ENCODE measurements around the gene TRAPPC14.

TRAPPC14 gene

DNA sequence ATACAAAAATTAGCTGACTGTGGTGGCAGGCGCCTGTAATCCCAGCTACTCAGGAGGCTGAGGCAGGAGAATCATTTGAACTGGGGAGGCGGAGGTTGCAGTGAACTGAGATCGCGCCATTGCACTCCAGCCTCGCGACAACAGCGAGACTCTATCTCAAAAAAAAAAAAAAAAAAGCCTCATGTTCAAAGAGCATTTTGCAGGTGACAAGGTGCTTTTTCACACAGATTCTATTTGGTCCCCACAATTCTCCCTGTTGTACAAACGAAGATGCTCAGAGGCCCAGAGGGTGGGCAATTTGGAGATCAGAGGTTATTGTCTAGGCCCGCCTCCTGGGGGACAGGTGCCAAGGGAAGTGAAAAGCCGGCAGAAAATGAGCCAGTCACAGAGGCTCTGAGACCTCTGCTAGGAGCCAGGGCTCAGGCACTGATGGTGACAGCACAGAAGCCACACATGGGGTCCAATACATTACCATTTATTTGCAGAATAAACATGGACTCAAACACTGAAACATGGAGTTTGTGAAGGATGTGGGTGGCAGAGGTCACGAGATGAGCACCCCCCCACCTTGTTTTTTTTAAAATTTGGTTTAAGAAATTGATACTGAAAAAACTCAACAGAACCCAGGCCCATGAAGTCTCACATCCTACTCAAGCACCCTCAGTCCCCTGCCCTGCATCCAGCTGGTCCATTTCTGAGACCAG, 10.8 kb upstream of the TRAPPC14 start:
- no peaks in the 10 kb centered on the region for H3K9me3 ChIP-seq (ENCODE audit: control insufficient read depth, insufficient read depth, low read depth, low read length)
- no peaks in the 10 kb centered on the region for H3K36me3 ChIP-seq (ENCODE audit: control insufficient read depth in 2 of 2, insufficient read depth in 1 of 2, low read length in 2 of 2)
- no peak overlapping the region for H3K27ac ChIP-seq (ENCODE audit: extremely low read depth, low read depth, low read length)
- ChIA-PET CTCF (no interaction called here), POLR2A (interaction anchor here (0.6 kb wide), 3 partner anchors 11 to 1682 kb away, joined by 3 read pairs; no protein-coding TSS in a partner anchor)
- peak; percentile 29; the same call in 1 of the 2 replicates for TF ChIP-seq ZNF335 (tag by site-specific recombination; conservative IDR thresholded peaks at IDR 0.05)
- TF ChIP-seq ZNF140 (tag by site-specific recombination; IDR thresholded peaks at IDR 0.05), result no peak
- peaks cover 5% of the 10 kb centered on the region for H3K4me1 ChIP-seq (ENCODE audit: control insufficient read depth, insufficient read depth, low read length)
- H3K4me3 ChIP-seq (ENCODE audit: low read depth, low read length), result no peak overlapping the region

GRCh38 chr7:100167912-100168323, 9.4 kb upstream of the TRAPPC14 start:
- H3K9me3 ChIP-seq (ENCODE audit: control insufficient read depth, insufficient read depth, low read depth, low read length), result no peaks in the 10 kb centered on the region
- ChIA-PET POLR2A (interaction anchor here (1.0 to 2.7 kb wide), 3 partner anchors 9 to 20 kb away, joined by 4 to 13 read pairs (median 5); partner anchors contain the start of genes GPC2, LAMTOR4, STAG3 and TRAPPC14), CTCF (interaction anchor here (0.6 to 1.9 kb wide), 5 partner anchors 17 to 35 kb away, joined by 3 to 9 read pairs (median 6); no protein-coding TSS in a partner anchor)
- no peak overlapping the region for H3K4me3 ChIP-seq (ENCODE audit: low read depth, low read length)
- no peak overlapping the region for H3K27ac ChIP-seq (ENCODE audit: extremely low read depth, low read depth, low read length)
- H3K4me1 ChIP-seq (ENCODE audit: control insufficient read depth, insufficient read depth, low read length), result peaks cover 7% of the 10 kb centered on the region
- H3K36me3 ChIP-seq (ENCODE audit: control insufficient read depth in 2 of 2, insufficient read depth in 1 of 2, low read length in 2 of 2), result no peaks in the 10 kb centered on the region
- no peak for TF ChIP-seq MEIS1 (CRISPR knock-in tag; IDR thresholded peaks at IDR 0.05; ENCODE audit: borderline replicate concordance)
- TF ChIP-seq ZNF146 (tag by site-specific recombination; IDR thresholded peaks at IDR 0.05), result no peak
- TF ChIP-seq ZNF791 (tag by site-specific recombination; IDR thresholded peaks at IDR 0.05), result 0 out of 2 replicates have a peak, but pooled peaks have one; percentile 24
- TF ChIP-seq ZNF37A (tag by site-specific recombination; IDR thresholded peaks at IDR 0.05), result no peak
- no peak for TF ChIP-seq AEBP2 (tag by site-specific recombination; IDR thresholded peaks at IDR 0.05; ENCODE audit: borderline replicate concordance)
- TF ChIP-seq KLF7 (tag by site-specific recombination; IDR thresholded peaks at IDR 0.05; ENCODE audit: borderline replicate concordance), result peak; percentile 98
- TF ChIP-seq ZBTB20 (tag by site-specific recombination; IDR thresholded peaks at IDR 0.05), result peak; percentile 55; the same call in 1 of the 2 replicates
- peak; percentile 37; the same call in 1 of the 2 replicates for TF ChIP-seq ZBTB10 (tag by site-specific recombination; IDR thresholded peaks at IDR 0.05)
- no peak for TF ChIP-seq PRDM4 (tag by site-specific recombination; IDR thresholded peaks at IDR 0.05)
- peak; percentile 14; the same call in 1 of the 2 replicates for TF ChIP-seq ZNF76 (tag by site-specific recombination; IDR thresholded peaks at IDR 0.05; ENCODE audit: borderline replicate concordance, low read depth)
- no peak for TF ChIP-seq ZSCAN23 (tag by site-specific recombination; IDR thresholded peaks at IDR 0.05)
- 0 out of 2 replicates have a peak, but pooled peaks have one; percentile 19 for TF ChIP-seq ZNF157 (tag by site-specific recombination; IDR thresholded peaks at IDR 0.05)
- TF ChIP-seq ZNF274 (IDR thresholded peaks at IDR 0.05; ENCODE audit: low read length), result no peak
- TF ChIP-seq ZNF274 (tag by site-specific recombination; IDR thresholded peaks at IDR 0.05; ENCODE audit: borderline replicate concordance), result no peak
- TF ChIP-seq ZNF488 (tag by site-specific recombination; IDR thresholded peaks at IDR 0.05), result 0 out of 2 replicates have a peak, but pooled peaks have one; percentile 11
- TF ChIP-seq ZNF416 (tag by site-specific recombination; IDR thresholded peaks at IDR 0.05), result no peak
- TF ChIP-seq, protein P1, sequence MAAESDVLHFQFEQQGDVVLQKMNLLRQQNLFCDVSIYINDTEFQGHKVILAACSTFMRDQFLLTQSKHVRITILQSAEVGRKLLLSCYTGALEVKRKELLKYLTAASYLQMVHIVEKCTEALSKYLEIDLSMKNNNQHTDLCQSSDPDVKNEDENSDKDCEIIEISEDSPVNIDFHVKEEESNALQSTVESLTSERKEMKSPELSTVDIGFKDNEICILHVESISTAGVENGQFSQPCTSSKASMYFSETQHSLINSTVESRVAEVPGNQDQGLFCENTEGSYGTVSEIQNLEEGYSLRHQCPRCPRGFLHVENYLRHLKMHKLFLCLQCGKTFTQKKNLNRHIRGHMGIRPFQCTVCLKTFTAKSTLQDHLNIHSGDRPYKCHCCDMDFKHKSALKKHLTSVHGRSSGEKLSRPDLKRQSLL (tag by site-specific recombination; IDR thresholded peaks at IDR 0.05), result no peak
- TF ChIP-seq PBX3 (CRISPR knock-in tag; IDR thresholded peaks at IDR 0.05), result no peak
- no peak for TF ChIP-seq REPIN1 (tag by site-specific recombination; IDR thresholded peaks at IDR 0.05; ENCODE audit: low read depth)
- TF ChIP-seq ZNF629 (tag by site-specific recombination; IDR thresholded peaks at IDR 0.05), result no peak; the same call in 1 of the 2 replicates
- TF ChIP-seq ZNF48 (tag by site-specific recombination; IDR thresholded peaks at IDR 0.05), result no peak
- no peak for TF ChIP-seq ZNF660 (tag by site-specific recombination; IDR thresholded peaks at IDR 0.05)

All from HEK293 (cell line).